Skin of body (tissue), 2 donors: Measurements from ENCODE around the gene MRPL28. TPM values are rescaled to one million over a fixed set of nuclear protein-coding genes. Genes with fewer than 3 reads are reported as not detected.
"Not testable (repeated sequence)": the region's sequence is repeated elsewhere in the genome, so short reads cannot be mapped to it uniquely, and the experiment has no call there.

ENCODE experiments used
- DNase-seq: peaks from one replicate; lab custom pipeline; 2025; lab: John Stamatoyannopoulos, UW
- total RNA-seq: library from RNA; depleted of rRNA; stranded (reverse); fragments of >200 nt; gene quantifications from one replicate; pipeline ENCODE4 v1.2.3, GENCODE V29; 2014

The MRPL28 gene
- total RNA-seq, 1 donor from 2014 or later = 20.9 TPM

- DNase-seq = no peak
These were observed 3.7 kb upstream of the MRPL28 start for GRCh38 chr16:373848-374615.

- DNase-seq = no peak
These were observed 2.8 kb upstream of the MRPL28 start for GRCh38 chr16:373020-373598.

- DNase-seq = no peak
These were observed 2.1 kb upstream of the MRPL28 start for GRCh38 chr16:372302-372983.

- no peak for DNase-seq
These were observed 1.4 kb upstream of the MRPL28 start for GRCh38 chr16:371515-372301.

GRCh38 chr16:370979-371514 is 709 bp upstream of the MRPL28 start:
- DNase-seq = no peak

- no peak for DNase-seq
These were observed 387 bp downstream of the MRPL28 start for GRCh38 chr16:369866-370436.

- no peak for DNase-seq
These were observed 968 bp downstream of the MRPL28 start for GRCh38 chr16:369275-369865.

GRCh38 chr16:368388-369158 is 1.8 kb downstream of the MRPL28 start:
- DNase-seq = no peak

GRCh38 chr16:367333-367903 is 2.9 kb downstream of the MRPL28 start:
- DNase-seq = no peak

GRCh38 chr16:366476-366875 is 3.9 kb downstream of the MRPL28 start:
- DNase-seq = no peak

GRCh38 chr16:364595-365491 is 5.5 kb downstream of the MRPL28 start:
- no peak for DNase-seq

- no peak for DNase-seq
These were observed 6.4 kb downstream of the MRPL28 start for GRCh38 chr16:363766-364490.

GRCh38 chr16:363110-363765 is 7.1 kb downstream of the MRPL28 start:
- no peak for DNase-seq

- DNase-seq = not testable (repeated sequence)
These were observed 7.7 kb downstream of the MRPL28 start for GRCh38 chr16:362702-362999.

- no peak for DNase-seq
These were observed 8.3 kb downstream of the MRPL28 start for GRCh38 chr16:361872-362701.

- DNase-seq = no peak
These were observed 8.9 kb downstream of the MRPL28 start for GRCh38 chr16:361341-361871.
